ENCODE results near the gene C1QL1. TPM values are rescaled to one million over a fixed set of nuclear protein-coding genes. Genes with fewer than 3 reads are reported as not detected.

The C1QL1 gene
- total RNA-seq, result not detected

DNA sequence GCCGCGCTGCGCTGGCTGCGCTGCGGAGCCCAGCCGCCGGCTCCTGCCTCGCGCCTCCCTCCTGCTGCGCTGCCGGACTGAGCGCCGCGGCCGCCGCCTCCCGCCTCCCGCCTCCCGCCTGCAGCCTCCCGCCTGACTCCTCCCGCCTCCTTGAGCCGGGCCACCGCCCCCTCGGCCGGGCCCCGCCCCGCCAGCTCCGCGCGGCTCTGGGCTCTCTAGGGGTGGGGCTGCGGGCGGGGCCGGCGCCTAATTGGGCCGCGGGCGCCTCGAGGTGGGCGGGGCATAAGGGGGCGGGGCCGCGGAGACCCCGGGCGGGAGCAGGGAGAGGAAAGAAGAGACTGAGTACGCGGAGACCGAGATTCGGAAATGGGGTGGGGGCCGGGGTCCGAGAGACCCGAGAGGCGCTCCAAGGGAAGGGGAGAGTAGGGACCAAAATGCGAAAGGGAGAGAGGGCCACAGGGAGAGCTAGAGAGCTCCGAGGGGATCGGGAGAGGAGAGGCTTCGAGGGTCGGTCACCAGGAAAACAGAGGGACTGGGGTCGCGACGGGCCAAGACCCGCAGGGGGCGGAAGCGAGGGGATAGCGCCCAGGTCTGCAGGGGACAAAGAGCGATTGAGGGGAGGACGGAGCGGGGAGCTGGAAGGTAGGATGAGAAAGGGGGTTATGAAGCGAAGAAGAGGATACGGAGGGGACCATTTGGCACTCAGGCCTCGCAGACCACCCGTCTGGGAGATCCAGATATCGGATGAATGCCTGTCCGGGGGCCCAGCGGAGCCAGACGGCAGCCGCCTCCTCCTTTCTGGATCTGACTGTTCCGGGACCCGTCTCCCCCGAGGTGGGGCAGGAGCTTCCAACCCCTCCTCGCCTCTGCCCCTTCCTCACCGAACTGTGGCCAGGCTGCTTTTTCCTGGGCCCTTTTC lies at the start of gene C1QL1:
C1QL1 (minus strand) TSS at position 79 of the 919 bp plus-strand sequence. CDS start 255 bp downstream, outside the sequence.
- Histone ChIP-seq H3K27me3 (peaks cover 9% of the 10 kb centered on the region), H3K4me3 (peak within 1 kb of the TSS; percentile 27 to 53), H3K27ac (no peak within 1 kb of the TSS), H3K4me1 (peaks cover 10 to 15% of the 10 kb centered on the region in 2 donors), H3K36me3 (no peaks in the 10 kb centered on the region), H3K9me3 (no peaks in the 10 kb centered on the region)
- TF ChIP-seq, protein P1, sequence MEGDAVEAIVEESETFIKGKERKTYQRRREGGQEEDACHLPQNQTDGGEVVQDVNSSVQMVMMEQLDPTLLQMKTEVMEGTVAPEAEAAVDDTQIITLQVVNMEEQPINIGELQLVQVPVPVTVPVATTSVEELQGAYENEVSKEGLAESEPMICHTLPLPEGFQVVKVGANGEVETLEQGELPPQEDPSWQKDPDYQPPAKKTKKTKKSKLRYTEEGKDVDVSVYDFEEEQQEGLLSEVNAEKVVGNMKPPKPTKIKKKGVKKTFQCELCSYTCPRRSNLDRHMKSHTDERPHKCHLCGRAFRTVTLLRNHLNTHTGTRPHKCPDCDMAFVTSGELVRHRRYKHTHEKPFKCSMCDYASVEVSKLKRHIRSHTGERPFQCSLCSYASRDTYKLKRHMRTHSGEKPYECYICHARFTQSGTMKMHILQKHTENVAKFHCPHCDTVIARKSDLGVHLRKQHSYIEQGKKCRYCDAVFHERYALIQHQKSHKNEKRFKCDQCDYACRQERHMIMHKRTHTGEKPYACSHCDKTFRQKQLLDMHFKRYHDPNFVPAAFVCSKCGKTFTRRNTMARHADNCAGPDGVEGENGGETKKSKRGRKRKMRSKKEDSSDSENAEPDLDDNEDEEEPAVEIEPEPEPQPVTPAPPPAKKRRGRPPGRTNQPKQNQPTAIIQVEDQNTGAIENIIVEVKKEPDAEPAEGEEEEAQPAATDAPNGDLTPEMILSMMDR (IDR thresholded peaks at IDR 0.05), result no peak
- intact Hi-C loops (cut with DNase I), result loop anchor here (1.0 to 5.0 kb wide), 3 partner anchors 21 to 129 kb away; partner anchors contain the start of gene KIF18B
- peak; percentile 45 to 94 for DNase-seq (ENCODE audit: low spot score in 2 of 2)

DNA sequence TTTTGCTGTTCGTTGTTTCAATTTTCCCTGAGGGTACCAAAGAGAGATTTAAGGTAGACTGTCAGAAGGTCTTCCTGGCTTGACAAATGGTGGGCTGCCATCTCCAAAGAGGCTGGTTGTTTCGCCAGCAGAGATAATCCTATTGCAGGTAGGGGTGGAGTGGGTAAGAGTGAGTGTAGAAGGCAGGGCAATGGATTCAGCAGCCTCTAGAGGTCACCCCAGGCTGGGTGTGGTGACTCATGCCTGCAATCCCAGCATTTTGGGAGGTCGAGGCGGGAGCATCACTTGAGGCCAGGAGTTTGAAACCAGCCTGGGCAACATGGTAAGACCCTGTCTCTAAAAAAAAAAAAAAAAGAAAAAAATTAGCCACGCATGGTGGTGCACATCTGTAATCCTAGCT lies 48.7 kb upstream of the C1QL1 start:
- Histone ChIP-seq H3K27me3 (no peaks in the 10 kb centered on the region), H3K4me3 (no peak overlapping the region), H3K27ac (no peak overlapping the region), H3K36me3 (no peaks in the 10 kb centered on the region), H3K9me3 (no peaks in the 10 kb centered on the region), H3K4me1 (peaks cover 5 to 17% of the 10 kb centered on the region in 2 donors)
- intact Hi-C loops (cut with DNase I), result loop anchor here (5.0 kb wide), 1 partner anchor 180 kb away; no protein-coding TSS in a partner anchor
- TF ChIP-seq, protein P1 (IDR thresholded peaks at IDR 0.05), result peak in 1 of 3 experiments; percentile 21
- no peak for DNase-seq (ENCODE audit: low spot score in 2 of 2)

DNA sequence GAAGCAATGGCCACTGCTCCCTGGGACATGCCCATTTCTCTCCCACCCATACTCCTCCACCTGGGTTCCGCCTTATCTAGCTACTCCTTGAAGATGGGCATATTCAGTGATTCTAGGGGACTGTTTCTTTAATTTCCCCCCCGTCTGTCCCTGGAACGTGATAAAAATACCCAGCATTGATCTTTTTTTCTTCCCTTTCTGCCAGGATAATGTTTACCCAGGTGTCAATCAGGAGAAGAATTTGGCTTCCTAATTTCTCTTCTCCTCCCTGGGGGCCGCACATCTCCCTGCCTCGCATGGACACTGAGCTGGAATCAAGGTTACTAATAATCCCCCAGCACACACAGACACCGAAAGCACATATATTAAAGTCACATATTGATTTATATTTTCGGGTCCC lies 48.1 kb upstream of the C1QL1 start:
- no peak overlapping the region for H3K27ac ChIP-seq
- no peak for DNase-seq (ENCODE audit: low spot score in 2 of 2)
- H3K36me3 ChIP-seq, result no peaks in the 10 kb centered on the region
- no peaks in the 10 kb centered on the region for H3K27me3 ChIP-seq
- H3K4me1 ChIP-seq, result peaks cover 0 to 11% of the 10 kb centered on the region in 2 donors
- no peak overlapping the region for H3K4me3 ChIP-seq
- TF ChIP-seq, protein P1 (IDR thresholded peaks at IDR 0.05), result no peak
- no peaks in the 10 kb centered on the region for H3K9me3 ChIP-seq
- intact Hi-C loops (cut with DNase I), result loop anchor here (5.0 kb wide), 1 partner anchor 181 kb away; no protein-coding TSS in a partner anchor

DNA sequence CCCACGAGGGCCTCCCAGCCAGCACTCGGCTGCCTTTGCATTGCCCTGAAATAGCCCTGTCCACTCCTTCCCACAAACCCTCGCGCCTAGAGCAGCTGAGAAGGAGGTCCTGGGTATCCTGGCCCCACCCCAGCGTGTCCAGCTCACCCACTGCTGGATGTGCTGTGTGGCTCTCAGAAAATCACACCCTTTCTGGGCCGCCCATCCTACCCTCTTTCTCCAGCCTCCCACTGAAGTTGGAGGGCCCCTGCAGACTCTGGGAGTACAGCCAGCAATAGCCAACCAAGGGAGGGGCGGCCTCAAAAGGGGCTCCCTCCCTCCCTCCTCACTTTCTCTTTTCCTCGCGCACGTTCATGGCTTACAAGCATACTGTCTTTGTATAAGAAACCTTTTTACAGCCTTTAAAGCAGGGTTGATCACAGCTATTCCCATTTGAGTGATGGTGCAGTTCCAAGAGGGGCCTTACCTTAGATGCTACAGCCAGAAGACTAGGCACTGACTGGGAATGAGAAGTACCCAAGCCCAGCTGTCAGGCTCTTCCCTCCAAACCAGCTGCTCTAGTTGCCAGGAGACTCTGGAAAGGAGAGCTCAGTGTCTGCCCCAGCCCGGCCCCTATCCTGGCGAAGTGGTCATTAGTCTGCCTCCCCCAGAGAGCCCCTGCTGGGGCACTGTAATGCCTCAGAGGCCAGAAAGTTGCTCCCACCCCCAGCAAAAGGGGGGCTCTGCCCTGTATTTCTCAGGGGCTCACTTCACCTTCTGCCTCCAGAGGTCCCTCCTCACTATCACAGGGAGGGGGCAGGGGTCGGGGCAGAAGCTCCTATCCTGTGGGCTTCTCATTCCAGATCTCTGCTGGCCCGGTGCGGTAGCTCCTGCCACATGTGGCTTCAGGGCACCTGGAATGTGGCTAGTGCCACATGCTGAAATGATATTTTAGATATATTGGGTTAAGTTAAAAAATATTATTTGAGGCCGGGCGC lies 45.2 kb upstream of the C1QL1 start:
- DNase-seq (ENCODE audit: low spot score in 2 of 2), result no peak
- Histone ChIP-seq H3K9me3 (no peaks in the 10 kb centered on the region), H3K4me1 (no peaks in the 10 kb centered on the region), H3K36me3 (no peaks in the 10 kb centered on the region), H3K27me3 (no peaks in the 10 kb centered on the region), H3K27ac (no peak overlapping the region), H3K4me3 (no peak overlapping the region)
- intact Hi-C loops (cut with DNase I), result no loop called here
- TF ChIP-seq, protein P1 (IDR thresholded peaks at IDR 0.05), result no peak

DNA sequence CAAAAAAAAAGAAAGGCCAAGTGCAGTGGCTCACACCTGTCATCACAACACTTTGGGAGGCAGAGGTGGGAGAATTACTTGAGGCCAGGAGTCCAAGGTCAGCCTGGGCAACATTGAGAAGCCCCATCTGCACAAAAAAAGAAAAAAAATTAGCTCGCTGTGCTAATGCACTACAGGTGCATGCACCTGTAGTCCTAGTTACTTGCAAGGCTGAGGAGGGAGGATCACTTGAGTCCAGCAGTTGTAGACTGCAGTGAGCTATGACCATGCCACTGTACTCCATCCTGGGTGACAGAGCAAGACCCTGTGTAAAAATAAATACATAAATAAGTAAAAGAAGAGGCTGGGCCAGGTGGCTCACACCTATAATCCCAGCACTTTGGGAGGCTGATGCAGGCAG lies 43.7 kb upstream of the C1QL1 start:
- Histone ChIP-seq H3K27me3 (no peaks in the 10 kb centered on the region), H3K4me1 (no peaks in the 10 kb centered on the region), H3K4me3 (no peak overlapping the region), H3K36me3 (no peaks in the 10 kb centered on the region), H3K9me3 (no peaks in the 10 kb centered on the region), H3K27ac (no peak overlapping the region)
- TF ChIP-seq, protein P1 (IDR thresholded peaks at IDR 0.05), result no peak
- intact Hi-C loops (cut with DNase I), result no loop called here
- DNase-seq (ENCODE audit: low spot score in 2 of 2), result no peak
